DND-41 (cell line): Measurements from ENCODE around the gene MMP7.

Experiments used
- EZH2 ChIP-seq: IDR thresholded peaks from 3 replicates; pipeline ENCODE4 v1.6.1; 2012; ENCODE audit warnings: borderline replicate concordance, low read depth, mild to moderate bottlenecking, moderate library complexity, low read length, inconsistent platforms; ENCODE audit not compliant: severe bottlenecking
- TF ChIP-seq, protein P1 (sequence below): IDR thresholded peaks from 2 replicates; pipeline ENCODE4 v1.5.1; 2012; ENCODE audit warnings: borderline replicate concordance, low read length, moderate library complexity, mild to moderate bottlenecking; ENCODE audit not compliant: poor library complexity, severe bottlenecking; ENCODE audit errors: extremely low read depth

DNA sequence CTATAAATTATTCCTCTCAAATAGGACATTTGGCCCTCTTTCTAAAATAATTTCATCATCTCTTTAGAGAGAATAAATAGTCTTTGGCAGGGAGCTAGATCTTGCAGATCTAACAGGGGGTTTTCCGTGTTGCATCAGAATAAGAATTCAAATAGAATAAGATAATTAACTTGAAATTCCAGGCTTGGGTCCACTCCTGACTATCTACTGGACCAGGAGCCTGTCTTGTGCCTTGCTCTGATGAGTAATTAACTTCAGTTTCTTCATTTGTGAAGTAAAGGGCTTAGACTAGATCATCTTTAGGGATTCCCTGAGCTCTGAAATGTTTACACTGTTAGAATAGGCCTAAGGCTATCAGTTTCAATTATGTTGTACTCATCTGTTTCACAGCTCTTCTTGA, 54.5 kb downstream of the MMP7 start:
- TF ChIP-seq, protein P1, sequence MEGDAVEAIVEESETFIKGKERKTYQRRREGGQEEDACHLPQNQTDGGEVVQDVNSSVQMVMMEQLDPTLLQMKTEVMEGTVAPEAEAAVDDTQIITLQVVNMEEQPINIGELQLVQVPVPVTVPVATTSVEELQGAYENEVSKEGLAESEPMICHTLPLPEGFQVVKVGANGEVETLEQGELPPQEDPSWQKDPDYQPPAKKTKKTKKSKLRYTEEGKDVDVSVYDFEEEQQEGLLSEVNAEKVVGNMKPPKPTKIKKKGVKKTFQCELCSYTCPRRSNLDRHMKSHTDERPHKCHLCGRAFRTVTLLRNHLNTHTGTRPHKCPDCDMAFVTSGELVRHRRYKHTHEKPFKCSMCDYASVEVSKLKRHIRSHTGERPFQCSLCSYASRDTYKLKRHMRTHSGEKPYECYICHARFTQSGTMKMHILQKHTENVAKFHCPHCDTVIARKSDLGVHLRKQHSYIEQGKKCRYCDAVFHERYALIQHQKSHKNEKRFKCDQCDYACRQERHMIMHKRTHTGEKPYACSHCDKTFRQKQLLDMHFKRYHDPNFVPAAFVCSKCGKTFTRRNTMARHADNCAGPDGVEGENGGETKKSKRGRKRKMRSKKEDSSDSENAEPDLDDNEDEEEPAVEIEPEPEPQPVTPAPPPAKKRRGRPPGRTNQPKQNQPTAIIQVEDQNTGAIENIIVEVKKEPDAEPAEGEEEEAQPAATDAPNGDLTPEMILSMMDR: no peak
- no peak for TF ChIP-seq EZH2
